GM21576 (cell line): Measurements from ENCODE around the gene CNTNAP2.
A peak's percentile ranks its signal among the peaks of the same experiment; 100 is the strongest.
"Not testable (repeated sequence)": the region's sequence is repeated elsewhere in the genome, so short reads cannot be mapped to it uniquely, and the experiment has no call there.

Experiments used
- ATAC-seq: cut with Tn5 transposase; IDR thresholded peaks from one replicate; pipeline ENCODE4 v1.9.1; 2021; ENCODE audit warnings: mild to moderate bottlenecking, moderate library complexity; ENCODE audit not compliant: unreplicated experiment

CNTNAP2 gene

DNA sequence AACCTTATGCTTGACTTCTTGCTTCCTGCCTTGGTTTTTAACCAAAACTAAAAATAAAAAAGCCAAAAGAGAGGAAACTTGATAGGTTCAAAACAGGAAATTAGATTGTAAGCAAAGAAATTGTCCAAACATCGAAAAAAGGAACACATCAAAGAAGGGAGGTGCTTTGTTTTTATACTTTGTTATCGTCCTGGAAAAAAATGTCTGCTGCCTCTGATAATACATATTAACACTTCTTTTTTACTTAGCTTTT, 2187.4 kb downstream of the CNTNAP2 start:
- no peak for ATAC-seq

DNA sequence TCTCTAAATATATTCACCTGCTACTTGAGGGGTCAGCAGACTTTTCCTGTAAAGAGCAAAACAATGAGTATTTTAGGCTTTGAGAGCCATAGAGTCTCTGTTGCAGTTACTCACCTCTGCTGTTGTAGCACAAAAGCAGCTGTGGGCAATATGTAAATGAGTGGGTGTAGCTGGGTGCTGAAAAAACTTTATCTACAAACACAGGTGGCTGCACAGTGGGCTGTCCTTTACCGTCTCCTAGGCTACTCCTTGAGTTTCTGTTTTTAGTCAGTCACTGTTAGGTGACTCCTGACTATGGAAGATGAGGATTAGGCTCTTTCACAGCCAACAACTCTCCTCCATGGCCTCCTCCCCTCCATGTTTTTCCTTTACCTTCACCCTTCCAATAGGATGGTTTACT, 2187.9 kb downstream of the CNTNAP2 start:
- peak; percentile 78 for ATAC-seq

DNA sequence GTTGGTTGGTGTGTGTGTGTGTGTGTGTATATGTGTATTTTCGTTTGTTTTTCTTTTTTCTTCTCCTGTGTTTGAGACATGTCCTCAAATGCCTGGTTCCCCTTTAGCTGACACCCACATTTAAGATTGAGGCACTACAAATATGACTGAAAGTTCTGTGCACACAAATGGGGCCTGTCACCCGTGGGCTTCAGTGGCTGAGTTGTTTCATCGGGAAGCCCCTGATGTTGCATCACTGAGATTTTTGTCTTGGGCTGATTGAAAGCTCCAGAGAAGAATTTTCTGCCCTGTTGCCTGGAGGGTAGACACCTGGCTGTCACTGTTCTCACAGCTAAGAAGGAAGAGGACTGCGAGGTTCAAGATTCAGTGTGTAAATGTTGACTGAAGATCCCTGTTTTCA, 2190.2 kb downstream of the CNTNAP2 start:
- ATAC-seq = peak; percentile 65

GRCh38 chr7:148318102-148318811, 2201.7 kb downstream of the CNTNAP2 start:
- ATAC-seq = no peak

DNA sequence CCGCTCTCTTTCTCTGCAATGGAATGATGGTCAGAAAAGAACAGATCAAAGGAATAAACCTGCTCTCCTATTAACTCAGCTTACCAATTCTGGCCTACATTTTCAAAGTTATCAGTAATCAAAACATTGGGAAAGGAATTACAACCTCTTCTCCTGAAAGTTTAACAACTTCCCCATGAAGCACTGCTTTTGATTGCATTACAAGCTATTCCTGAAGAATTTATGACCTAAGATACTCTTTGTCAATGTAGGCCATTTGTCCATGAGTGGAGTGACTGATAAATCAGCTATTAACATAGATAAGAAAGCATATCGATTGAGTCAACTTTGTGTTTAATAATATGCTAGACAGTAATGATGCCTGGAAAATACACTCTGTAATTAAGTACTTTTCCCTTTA, 2202.2 kb downstream of the CNTNAP2 start:
- ATAC-seq = no peak

GRCh38 chr7:148319316-148319808, 2202.8 kb downstream of the CNTNAP2 start:
- ATAC-seq = no peak

GRCh38 chr7:148325208-148325607, 2208.6 kb downstream of the CNTNAP2 start:
- ATAC-seq = no peak

GRCh38 chr7:148327379-148327778, 2210.8 kb downstream of the CNTNAP2 start:
- no peak for ATAC-seq

- ATAC-seq = no peak
These were observed 2212.3 kb downstream of the CNTNAP2 start for GRCh38 chr7:148328906-148329305.

DNA sequence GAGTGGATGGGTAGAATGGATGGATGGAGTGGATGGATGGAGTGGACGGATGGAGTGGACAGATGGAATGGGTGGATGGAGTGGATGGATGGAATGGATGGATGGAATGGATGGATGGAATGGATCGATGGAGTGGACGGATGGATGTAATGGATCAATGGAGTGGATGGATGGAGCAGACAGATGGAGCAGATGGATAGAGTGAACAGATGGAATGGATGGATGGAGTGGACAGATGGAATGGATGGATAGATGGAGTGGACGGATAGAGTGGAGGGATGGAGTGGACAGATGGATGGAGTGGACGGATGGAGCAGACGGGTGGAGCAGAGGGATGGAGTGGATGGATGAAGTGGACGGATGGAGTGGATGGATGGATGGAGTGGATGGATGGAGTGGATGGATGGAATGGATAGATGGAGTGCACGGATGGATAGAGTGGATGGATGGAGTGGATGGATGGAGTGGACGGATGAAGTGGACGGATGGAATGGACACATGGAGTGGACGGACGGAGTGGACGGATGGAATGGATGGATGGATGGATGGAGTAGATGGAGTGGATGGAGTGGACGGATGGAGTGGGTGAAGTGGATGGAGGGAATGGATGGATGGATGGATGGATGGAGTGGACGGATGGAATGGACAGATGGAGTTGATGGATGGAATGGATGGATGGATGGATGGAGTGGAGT, 2213.7 kb downstream of the CNTNAP2 start:
- no peak for ATAC-seq

- no peak for ATAC-seq
These were observed 2214.2 kb downstream of the CNTNAP2 start for GRCh38 chr7:148330822-148331221.

DNA sequence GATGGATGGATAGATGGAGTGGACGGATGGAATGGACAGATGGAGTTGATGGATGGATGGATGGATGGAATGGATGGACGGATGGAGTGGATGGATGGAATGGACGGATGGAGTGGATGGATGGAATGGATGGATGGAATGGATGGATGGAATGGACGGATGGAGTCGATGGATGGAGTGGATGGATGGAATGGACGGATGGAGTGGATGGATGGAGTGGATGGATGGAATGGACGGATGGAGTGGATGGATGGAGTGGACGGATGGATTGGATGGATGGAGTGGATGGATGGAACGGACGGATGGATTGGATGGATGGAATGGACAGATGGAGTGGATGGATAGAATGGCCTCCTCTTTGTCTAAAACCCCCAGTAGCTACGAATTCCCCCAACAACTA, 2214.9 kb downstream of the CNTNAP2 start:
- ATAC-seq = not testable (repeated sequence)

- no peak for ATAC-seq
These were observed 2215.9 kb downstream of the CNTNAP2 start for GRCh38 chr7:148332191-148333186.

DNA sequence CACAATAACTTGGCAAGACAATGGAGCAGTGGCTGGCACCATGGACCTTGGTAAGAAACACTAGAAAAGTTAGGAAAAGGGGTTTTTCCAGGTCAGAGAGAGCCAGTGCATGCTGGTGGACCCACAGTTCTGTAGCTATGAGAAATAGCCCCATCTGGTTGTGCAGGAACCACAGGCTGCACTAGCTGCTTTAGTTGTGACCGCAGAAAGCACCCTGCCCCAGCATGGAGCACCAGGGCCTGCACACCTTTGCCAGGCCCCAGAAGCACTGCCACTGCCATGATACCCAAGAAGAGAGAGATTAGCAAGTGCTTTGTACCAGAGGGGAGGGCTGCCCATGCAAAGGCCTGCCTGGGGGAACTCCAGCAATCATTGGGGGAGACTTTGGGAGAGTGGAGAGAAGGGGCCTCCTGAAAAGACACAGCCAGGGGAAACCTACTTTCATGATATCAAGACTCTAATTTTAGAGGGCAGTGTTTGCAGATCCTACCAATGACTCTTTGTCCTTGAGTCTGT, 2217.9 kb downstream of the CNTNAP2 start:
- no peak for ATAC-seq

DNA sequence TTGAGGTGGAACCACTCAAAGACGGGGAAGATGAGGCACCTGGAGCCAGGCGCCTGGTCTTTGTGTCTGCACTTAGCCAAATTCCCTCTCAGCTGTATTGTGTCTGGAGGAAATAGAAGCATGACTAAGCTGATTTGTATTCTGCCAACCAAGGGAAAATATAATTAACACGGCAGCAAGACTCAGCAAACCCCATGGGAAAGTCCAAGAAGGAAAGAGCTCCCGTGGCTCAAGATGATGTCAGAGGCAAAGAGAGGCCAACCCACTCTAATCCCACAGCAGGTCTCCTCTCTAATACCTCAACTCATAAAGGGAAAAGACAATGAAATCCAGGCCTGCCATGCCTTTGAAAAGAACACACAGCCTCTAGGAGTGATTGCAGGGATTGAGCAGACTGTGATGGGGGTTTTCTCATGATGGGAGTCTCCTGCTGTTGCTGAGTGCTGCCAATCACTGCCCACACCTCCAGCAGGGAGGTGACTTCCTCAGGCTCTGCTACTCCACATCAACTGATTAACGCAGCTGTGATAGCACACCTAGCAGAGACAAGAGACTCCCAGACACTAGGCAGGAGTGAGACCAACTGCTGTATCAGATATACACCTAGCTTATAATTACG, 2218.5 kb downstream of the CNTNAP2 start:
- no peak for ATAC-seq

GRCh38 chr7:148335790-148336189, 2219.2 kb downstream of the CNTNAP2 start:
- no peak for ATAC-seq

DNA sequence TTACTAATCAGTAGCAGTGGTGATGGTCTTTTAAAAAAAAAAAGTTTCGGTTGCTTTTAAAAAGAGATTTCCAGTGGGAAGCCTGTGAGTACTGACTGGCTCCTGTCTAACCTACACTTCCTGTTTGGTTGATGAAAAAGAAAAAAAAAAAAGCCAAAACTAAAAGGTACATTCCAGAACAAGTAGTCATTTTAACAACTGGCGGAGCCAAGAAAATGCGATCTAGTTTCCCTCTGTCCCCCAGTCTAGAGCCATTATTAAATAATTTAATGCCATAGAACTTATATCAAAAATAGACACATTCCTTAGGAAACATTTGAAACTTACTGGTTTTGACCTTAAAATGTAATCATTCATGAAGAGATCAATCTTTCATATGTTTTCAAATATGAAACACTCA, 2219.8 kb downstream of the CNTNAP2 start:
- ATAC-seq = no peak

- no peak for ATAC-seq
These were observed 2220.8 kb downstream of the CNTNAP2 start for GRCh38 chr7:148337246-148337965.

GRCh38 chr7:148337995-148338747, 2221.6 kb downstream of the CNTNAP2 start:
- ATAC-seq = no peak
